SK-MEL-5 (cell line): ENCODE data around the gene DIDO1. TPM values are rescaled to one million over a fixed set of nuclear protein-coding genes. Genes with fewer than 3 reads are reported as not detected.
"Not testable (repeated sequence)": the region's sequence is repeated elsewhere in the genome, so short reads cannot be mapped to it uniquely, and the experiment has no call there.

Source experiments
- DNase-seq: peaks from one replicate; pipeline ENCODE4 v3.0.0-alpha.2; 2016; ENCODE audit warnings: low read depth, low spot score
- in situ Hi-C: cut with HindIII; loops from 2 replicates; pipeline ENCODE4 v1.10.0; 2016; ENCODE audit warnings: low sequenced_read_pairs, high pct_unique_total_duplicates, low pct_unique_long_range_greater_than_20kb
- total RNA-seq: library from RNA; depleted of rRNA; stranded (reverse); fragments of >200 nt; shearing (Covaris generic); gene quantifications from 2 replicates; pipeline ENCODE4 v1.2.3, GENCODE V29; 2014

Gene DIDO1
- total RNA-seq, 1 experiment from 2014 or later, result 26.4 TPM

DNA sequence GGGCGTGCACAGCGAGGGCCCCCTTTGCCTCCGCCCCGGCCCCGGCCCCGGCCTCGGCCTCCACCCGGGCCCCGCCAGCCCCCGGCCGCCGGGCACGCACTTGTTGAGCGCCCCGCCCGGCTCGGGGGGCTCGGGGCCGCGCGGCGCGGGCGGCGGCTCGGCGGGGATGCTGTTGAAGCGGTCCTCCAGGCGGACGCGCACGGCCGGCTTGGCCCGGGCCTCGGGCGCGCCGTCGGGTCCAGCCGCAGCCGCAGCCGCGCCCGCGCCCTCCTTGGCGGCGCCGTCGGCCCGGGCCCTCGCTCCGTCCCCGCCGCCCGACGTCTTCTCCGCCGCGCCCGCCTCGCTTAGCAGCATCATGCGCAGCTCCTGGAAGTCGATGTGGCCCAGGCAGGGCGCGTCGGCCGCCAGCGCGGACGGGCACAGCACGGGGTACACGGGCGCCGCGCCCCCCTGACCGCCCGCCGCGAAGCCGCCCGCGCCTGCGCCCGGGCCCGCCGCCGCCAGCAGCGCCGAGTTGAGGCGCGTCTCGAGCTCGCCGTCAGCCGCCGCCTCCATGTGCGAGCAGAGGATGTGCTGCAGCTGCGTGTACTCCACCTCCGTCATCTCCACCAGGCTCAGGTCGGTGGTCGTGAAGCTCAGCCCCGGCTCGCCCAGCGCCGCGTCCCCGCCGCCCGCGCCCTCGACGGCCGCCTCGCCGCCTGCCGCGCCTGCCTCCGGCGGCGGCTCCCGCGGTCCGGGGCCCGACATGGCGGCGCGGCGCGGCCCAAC is 65.2 kb downstream of the DIDO1 start:
- in situ Hi-C loops, result no loop called here

DNA sequence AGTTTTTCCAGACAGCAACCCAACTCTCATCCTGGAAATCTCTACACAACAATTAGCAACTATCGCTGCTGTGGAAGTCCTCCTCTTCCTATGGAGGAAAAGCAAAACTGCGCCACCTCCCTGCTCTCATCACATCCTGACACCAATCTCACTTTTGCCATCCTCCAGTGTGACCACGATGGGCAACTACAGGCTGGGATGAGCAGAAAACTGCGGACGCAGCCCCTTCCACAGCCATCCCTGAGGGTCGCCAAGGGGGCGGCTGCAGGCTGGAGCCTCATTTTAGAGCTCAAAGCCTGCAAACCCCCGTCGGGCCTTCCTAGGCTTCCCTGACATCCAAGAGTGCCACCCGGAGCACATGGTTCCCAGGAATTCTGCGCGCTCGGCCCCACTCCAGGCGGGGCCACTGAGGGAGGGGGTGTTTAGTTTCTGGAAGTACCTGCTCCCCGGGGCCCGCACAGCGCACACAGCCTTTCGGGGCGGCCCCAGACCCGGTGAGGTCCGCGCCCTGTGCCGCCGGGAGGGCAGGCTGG is 65.8 kb downstream of the DIDO1 start:
- in situ Hi-C loops, result no loop called here
- peak; percentile 61 for DNase-seq

More for the DNA sequence above, 65.2 kb downstream of the DIDO1 start:
- peak; percentile 14 for DNase-seq

DNA sequence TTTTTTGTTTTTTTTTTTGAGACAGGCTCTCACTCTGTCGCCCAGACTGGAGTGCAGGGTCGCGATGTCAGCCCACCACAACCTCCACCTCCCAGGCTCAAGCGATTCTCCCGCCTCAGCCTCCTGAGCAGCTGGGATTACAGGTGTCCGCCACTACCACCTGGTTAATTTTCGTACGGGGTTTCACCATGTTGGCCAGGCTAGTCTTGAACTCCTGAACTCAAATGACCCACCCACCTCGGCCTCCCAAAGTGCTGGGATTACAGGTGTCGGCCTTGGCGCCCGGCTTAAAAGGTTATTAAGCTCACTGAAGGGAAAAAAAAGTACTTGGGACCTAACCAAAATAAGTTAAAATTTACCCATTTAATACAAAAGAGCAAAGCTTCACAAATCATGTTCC is 66.6 kb downstream of the DIDO1 start:
- DNase-seq, result no peak
- in situ Hi-C loops, result no loop called here

DNA sequence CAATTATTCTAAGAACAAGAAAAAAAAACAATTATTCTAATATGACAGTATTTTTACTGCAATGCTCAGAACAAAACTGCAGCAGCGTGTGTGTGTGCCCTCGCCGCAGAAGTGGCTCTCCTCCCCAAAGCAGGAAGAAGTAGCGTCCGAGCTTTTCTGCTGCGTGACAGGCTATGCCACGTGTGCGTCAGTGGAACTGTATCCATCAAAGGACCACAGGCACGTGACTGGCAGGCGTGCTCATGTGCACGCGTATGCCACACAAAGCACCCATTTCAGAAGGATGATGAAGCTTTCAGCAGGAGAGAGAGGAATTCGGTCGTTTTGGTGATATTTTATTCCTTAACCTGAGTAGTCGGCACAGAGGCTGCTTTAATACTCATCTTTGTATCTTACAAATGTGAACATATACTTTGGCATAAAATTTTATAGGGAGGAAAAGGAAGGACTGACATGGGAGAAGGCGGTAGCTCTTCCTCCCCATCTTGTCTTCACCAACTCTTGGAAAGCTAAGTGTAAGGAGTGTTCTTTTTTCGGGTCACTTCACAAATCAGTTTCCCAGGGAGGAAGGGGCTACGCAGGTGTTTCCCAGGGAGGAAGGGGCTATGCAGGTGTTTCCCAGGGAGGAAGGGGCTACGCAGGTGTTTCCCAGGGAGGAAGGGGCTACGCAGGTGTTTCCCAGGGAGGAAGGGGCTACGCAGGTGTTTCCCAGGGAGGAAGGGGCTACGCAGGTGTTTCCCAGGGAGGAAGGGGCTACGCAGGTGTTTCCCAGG is 68.1 kb downstream of the DIDO1 start:
- in situ Hi-C loops, result no loop called here

DNA sequence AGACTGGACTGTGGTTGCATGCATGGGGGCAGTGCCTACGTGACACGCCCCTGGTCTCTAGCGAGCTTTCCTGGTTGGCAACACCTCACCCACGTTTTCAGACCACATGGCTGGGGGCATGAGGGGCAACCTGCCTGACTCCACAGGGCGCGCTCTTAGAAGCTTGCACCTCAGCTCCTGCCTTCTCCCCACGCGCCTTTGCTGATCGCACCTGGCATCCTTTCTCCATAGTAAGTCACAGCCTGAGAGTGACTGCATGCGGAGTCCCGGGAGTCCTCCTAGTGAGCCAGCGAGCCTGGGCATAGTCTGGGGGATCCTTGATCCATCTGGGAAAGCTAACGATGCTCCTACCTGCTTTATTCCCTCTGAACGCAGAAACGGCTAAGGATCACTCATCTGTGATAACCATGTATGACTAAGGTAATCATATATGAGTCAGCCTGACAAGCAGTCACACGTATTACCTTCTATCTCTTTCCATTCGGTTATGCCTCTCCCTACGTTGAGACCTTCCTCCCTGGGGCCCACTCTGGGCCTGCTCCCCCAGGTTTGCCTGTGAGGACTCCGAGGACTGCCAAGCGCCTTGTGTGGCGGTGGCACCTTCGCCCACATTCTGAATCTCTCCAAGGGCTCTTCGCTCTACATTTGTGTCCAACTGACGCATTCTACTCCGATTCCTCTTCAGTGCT is 69.2 kb downstream of the DIDO1 start:
- in situ Hi-C loops, result no loop called here
- DNase-seq, result no peak

More for the DNA sequence above, 68.1 kb downstream of the DIDO1 start:
- peak; percentile 97 for DNase-seq

DNA sequence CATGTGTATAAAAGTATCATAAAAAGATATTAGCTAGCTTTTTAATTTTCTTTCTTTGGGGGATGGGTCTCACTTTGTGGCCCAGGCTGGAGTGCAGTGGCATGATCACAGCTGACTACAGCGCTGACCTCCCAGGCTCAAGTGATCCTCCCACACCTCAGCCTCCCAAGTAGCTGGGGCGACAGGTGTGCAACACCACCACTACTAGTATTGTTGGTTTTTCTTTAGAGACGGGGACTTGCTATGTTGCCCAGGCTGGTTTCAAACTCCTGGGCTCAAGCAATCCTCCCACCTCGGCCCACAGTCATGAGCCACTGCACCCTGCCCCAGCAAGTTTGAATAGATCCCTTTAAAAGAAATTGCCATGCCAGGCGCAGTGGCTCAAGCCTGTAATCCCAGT is 71.2 kb downstream of the DIDO1 start:
- no peak for DNase-seq
- in situ Hi-C loops, result no loop called here

DNA sequence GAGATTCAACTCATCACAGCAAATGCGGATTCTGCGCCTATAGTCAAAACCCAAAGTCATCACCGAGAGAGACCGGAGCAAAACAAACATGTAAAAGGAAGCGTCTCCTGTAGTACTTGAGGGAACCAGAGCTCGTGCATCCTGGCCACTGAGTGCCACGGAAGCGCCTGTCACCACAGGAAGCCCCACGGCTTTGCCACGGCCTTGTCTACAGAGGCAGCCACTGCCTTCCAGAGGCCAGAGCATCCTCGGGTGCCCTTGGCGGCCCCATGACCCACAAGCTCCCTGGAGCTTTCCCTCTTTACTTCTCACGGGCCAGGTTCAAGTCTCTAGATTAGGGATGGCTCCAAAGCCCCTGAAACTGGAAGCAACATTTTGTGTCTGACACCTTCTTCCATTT is 72.2 kb downstream of the DIDO1 start:
- in situ Hi-C loops, result no loop called here
- DNase-seq, result no peak

DNA sequence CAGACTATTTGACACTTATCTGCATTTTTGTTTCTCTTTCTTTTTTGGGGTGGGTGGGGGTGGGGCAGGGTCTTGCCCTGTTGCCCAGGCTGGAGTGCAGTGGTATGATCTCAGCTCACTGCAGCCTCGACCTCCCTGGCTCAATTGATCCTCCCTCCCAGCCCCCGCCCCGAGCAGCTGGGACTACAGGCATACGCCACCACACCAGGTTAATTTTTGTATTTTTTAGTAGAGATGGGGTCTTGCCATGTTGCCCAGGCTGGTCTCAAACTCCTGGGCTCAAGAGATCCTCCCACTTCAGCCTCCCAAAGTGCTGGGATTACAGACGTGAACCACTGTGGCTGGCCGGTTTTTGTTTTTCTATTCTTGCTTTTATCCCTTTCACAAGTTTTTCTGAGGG is 73.0 kb downstream of the DIDO1 start:
- in situ Hi-C loops, DNase-seq: not testable (repeated sequence)

DNA sequence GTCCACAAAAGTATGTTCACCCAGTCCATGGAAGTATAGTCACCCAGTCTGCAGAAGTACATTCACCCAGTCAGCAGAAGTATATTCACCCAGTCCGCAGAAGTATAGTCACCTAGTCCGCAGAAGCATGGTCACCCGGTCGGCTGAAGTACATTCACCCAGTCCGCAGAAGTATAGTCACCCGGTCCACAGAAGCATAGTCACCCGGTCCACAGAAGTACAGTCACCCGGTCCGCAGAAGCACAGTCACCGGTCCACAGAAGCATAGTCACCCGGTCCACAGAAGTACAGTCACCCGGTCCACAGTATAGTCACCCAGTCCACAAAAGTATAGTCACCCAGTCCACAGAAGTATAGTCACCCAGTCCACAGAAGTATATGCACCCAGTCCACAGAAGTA is 73.5 kb downstream of the DIDO1 start:
- in situ Hi-C loops, result no loop called here
- DNase-seq, result no peak

DNA sequence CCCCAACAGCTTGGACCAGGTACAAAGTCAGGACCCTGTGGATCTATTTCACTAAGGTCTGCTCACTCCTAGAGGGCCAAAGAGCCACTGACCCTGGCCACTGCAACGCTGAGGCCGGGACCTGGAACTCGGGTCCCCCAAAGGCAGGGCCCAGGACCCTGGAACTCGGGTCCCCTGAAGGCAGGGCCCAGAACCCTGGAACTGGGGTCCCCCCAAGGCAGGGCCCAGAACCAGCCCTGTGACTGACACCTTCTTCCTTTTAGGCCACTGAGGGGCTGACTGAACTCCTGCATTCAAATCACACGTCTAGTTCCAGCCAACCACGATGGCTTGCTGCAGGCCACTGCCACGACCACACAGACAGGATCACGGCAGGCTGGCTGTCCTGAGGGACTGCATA is 74.1 kb downstream of the DIDO1 start:
- no peak for DNase-seq

DNA sequence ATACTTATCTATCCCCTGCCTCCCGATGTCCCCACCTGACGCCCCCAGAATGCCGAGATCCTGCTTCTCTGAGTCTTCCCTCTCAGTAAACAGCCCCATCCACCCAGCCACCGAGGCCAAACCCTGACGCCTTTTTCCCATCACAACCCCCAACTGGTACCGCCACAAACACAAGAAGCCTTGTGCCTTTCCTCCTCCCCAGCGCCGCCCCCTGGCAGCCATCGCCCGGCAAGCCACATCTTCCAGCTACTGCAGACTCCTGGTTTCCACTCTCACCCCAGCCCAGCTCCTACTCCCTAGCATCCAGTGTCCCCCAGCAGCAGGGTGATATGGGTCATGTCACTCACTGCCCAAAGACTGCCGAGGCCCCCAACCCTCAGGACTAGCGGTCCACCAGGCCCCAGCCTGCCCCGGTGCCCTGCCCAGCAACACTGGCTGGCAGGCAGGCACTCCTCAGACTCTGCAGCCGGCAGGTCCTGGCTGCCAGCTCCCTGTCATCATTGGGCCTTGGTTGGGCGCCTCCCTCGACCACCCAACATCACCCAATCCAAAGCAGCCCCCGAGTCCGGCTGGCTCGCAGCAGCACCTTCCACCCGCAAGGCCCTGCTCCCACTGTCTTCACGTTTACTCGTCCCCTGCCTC is 75.9 kb downstream of the DIDO1 start:
- peak; percentile 56 for DNase-seq
- in situ Hi-C loops, result no loop called here

More for the DNA sequence above, 74.1 kb downstream of the DIDO1 start:
- in situ Hi-C loops, result no loop called here

DNA sequence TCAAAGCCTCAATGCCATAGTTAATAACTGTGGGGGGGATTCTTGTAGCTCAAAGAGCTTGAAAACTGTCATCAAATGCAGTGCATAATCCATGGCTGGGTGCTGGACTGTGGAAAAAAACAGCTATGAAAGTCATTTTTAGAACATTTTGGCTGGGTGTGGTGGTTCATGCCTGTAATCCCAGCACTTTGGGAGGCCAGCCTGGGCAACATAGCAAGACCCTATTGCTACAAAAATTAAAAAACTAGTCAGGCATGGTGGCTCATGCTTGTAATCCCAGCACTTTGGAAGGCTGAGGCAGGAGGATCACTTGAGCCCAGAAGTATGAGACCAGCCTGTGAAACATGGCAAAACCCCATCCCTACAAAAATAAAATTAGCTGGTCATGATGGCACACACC is 76.9 kb downstream of the DIDO1 start:
- in situ Hi-C loops, result no loop called here
- no peak for DNase-seq

DNA sequence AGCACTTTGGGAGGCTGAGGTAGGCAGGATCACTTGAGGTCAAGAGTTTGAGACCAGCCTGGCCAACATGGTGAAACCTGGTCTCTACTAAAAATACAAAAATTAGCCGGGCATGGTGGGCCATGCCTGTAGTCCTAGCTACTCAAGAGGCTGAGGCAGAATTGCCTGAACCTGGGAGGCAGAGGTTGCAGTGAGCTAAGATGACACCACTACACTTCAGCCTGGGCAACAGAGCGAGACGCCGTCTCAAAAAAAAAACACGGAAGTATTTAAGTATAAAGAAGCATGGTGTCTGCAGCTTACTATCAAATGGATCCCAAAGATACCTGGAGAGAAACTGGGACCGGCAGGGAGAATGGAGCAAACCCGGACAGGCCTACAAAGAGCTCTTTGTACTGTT is 77.4 kb downstream of the DIDO1 start:
- DNase-seq, in situ Hi-C loops: not testable (repeated sequence)

DNA sequence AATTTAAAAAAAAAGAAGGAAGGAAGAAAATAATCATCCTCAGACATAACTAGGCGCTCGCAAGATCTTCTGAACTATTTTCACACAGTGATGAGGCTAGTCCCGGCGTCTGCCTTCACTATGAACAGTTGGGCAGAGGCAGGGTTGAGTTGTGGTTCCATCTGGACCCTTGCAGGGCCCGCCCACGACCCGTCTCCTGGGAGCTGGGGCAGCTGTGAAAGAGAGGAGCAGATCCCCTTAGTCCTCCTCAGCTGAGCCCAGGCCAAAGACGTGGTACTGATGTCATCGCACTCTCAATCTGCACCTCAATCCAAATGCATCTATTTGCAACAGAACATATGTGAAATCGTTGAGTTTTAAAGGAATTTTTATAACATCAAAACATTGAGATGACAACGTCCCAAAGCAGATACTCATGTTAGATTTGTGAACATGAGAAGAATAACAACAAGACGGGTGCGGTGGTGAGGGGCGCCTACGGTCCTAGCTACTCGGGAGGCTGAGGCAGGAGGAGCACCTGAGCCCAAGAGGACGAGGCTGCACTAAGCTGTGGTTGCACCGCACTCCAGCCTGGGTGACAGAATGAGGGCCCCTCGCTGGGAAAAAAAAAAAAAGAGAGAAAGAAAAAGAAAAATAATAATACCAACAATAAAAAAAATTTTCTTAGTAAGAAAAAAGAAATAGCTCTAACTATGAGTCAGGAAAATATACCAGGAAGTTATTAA is 80.0 kb downstream of the DIDO1 start:
- no peak for DNase-seq
- in situ Hi-C loops, result no loop called here

DNA sequence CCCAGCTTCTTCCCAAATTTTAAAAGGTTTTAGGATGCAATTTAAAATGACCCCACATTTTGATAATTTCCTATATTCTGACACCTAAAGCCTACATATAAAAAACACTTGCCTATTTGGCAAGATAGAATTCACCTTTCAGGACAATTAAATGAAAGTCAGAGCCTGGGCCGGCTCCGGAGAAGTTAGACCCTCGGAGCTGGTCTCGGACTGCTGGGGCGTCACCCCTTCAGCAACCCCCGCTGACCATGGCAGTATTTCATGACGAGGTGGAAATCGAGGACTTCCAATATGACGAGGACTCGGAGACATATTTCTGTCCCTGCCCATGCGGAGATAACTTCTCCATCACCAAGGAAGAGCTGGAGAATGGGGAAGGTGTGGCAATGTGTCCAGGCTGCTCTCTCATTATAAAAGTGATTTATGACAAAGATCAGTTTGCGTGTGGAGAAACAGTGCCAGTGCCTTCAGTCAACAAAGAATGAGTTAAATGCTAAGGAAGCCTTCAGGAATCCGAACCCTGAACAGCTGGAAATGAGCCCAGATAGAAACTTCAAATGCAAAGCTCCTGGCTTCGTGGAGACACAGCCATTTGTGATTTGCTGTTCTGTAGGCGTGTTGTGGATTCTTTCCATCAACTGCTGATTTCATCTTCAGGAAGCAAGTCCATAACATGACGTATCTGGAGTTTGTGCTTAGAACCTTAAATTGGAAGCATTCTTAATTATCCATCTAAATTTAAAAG is 80.7 kb downstream of the DIDO1 start:
- DNase-seq, result no peak
- in situ Hi-C loops, result no loop called here

DNA sequence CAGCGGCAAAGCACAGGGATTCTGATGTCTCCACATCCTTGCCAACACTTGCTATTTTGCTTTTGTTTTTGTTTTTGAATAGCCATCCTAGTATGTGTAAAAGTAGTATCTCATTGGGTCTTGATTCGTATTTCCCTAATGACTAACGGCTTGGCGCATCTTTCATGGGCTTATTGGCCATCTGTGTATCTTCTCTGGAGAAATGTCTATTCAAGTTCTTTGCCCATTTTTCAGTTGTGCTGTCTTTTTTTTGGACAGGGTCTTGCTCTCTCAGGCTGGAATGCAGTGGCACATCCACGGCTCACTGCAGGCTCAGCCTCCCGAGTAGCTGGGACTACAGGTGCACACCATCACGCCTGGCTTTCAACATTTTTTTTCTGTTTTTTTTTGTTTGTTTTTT is 82.1 kb downstream of the DIDO1 start:
- no peak for DNase-seq
- in situ Hi-C loops, result no loop called here

DNA sequence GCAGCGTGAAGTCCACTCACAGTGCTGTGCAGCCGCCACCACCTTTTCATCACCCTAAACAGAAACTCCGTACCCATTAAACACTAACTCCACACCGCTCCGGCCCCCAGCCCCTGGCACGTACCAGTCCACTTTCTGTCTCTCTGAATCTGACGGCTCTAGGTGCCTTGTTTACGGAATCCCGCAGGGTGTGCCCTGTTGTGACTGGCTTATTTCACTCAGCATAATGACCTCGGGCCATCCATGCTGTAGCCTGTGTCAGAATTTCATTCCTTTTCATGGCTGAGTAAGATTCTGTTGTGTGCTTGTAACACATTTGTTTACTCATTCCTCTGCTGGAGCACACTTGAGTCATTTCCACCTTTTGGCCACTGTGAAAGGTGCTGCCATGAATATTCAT is 82.6 kb downstream of the DIDO1 start:
- no peak for DNase-seq
- in situ Hi-C loops, result no loop called here
